GM12801 (cell line): ENCODE measurements around the gene PPME1.

Experiments used
- TF ChIP-seq, protein P1 (sequence below): IDR thresholded peaks from one replicate; pipeline ENCODE4 v1.5.1; 2011; ENCODE audit warnings: control low read depth; ENCODE audit not compliant: insufficient read length; ENCODE audit errors: extremely low read depth

The PPME1 gene

DNA sequence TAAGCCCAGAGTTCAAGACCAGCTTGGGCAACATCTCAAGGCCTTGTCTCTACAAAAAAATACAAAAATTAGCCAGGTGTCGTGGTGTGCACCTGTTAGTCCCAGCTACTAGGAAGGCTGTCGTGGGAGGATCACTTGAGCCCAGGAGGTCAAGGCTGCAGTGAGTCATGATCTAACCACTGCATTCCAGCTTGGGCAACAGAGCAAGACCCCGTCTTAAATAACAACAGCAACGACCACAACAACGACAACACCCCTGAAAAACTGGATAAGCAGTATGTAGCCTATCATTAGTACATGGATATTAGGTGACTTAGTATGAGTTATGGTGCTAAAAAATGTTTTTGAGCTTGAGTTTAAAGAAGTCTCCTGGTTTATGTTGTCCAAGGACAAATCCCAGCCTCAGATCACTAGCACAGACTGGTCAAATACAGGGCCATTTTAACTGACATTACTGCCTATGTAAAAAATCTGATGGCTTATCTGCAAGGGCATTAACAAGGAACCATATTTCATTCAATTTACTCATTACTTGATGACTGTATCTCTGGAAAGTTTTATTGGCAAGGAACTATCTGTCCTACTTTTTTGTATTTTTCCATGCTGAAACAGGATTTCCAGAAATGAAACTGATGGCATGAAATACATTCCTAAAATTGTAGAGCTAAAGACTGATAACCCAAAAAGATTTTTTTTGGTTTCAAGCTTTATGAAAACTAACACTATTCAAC, 23.7 kb upstream of the PPME1 start:
- TF ChIP-seq, protein P1, sequence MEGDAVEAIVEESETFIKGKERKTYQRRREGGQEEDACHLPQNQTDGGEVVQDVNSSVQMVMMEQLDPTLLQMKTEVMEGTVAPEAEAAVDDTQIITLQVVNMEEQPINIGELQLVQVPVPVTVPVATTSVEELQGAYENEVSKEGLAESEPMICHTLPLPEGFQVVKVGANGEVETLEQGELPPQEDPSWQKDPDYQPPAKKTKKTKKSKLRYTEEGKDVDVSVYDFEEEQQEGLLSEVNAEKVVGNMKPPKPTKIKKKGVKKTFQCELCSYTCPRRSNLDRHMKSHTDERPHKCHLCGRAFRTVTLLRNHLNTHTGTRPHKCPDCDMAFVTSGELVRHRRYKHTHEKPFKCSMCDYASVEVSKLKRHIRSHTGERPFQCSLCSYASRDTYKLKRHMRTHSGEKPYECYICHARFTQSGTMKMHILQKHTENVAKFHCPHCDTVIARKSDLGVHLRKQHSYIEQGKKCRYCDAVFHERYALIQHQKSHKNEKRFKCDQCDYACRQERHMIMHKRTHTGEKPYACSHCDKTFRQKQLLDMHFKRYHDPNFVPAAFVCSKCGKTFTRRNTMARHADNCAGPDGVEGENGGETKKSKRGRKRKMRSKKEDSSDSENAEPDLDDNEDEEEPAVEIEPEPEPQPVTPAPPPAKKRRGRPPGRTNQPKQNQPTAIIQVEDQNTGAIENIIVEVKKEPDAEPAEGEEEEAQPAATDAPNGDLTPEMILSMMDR, result no peak

DNA sequence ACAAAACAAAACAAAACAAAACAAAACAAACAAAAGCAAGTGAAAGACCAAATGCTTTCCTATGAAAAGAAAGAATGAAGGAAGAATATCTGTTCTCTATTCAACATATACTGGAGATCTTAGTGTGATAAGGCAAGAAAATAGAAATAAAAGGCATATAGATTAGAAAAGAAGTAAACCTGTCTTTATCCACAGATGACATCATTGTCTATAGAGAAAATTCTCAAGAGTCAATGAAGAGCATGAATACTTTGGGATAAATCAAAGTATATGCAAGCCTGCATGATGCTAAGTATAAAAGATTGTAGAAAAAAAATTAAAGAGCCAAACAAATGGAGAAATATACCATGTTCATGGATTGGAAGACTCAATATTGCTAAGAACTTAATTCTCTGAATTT, 17.9 kb upstream of the PPME1 start:
- TF ChIP-seq, protein P1, result no peak

- TF ChIP-seq, protein P1, result no peak
Measured at GRCh38 chr11:74154620-74155281, 16.3 kb upstream of the PPME1 start.

- TF ChIP-seq, protein P1, result no peak
Measured at GRCh38 chr11:74157169-74157568, 13.9 kb upstream of the PPME1 start.

GRCh38 chr11:74159642-74160041, 11.4 kb upstream of the PPME1 start:
- TF ChIP-seq, protein P1, result no peak

DNA sequence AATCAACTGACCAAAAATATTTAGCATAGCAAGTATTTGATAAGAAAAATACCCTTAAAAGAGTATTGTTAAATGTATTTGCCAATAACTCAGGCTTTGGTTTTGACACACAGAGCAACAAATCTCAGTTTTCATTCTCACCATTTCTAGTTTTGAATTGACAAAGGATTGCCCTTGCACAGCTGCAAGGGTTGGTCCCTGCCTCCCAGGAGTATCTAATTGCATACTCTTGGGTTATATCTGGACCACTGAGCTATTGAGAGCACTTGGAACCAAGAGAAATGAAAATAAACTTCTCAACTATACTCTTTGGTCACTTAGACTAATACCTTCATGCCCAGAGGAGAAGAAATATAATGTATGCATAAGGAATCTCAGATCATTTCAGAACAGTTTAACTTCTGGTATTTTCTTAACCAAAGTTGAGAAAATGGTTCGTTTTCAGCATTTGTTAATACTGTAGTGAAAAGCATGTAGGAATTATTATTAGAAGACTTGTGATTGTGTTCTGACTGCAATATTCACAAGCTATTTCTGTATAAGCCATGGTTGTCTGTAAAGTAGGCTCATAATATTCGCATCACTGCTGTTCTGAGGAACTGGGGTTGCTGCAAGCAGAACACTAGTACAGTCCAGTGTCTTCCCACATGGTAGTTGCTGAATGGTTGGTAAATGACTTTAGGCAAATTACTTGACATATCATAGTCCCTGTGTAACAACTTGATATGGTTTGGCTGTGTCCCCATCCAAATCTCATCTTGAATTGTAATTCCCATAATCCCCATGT, 8.2 kb upstream of the PPME1 start:
- TF ChIP-seq, protein P1, result no peak

DNA sequence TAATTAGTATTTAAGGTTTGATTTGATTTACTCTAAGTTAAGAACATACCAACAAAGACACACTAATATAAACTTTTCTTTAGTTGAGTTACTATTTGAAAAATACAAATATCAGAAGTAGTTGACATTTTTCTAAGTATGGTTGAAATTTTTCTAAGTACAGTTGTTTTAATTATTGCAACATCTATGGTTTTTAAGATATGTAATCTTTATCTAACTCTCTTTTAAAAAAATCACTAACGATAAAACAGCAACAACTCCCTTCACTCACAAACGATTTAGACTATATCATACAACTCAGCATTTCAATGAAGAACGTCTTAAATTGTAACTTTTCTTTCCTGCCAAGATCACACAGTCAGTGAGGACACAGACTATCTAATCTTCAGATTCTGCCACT, 2.3 kb upstream of the PPME1 start:
- TF ChIP-seq, protein P1, result no peak
